Stimulated activated naive B cell treated with anti-CD40 and anti-IgM and Interleukin-4, amounts not matched to agents 10 μg/mL and 1 μg/mL and 100 μg/mL, for 72 hours (primary cell): ENCODE data around the gene CYP4F3.
"Not testable (repeated sequence)": the region's sequence is repeated elsewhere in the genome, so short reads cannot be mapped to it uniquely, and the experiment has no call there.

ENCODE experiments used
- ATAC-seq, 2 donors: fragments of 150-1000 bp; cut with Tn5 transposase; replicated peaks; 2 replicates each; pipeline ENCODE4 v1.10.0; 2021; ENCODE audit warnings: moderate library complexity in 1 of 2
- DNase-seq: peaks from one replicate; pipeline ENCODE4 v3.0.0; 2021
- H3K27ac Mint-ChIP-seq: one replicate; pipeline ENCODE4 v1.8.0; 2022; ENCODE audit warnings: mild to moderate bottlenecking, mixed read lengths
- H3K27me3 Mint-ChIP-seq, 2 donors: one replicate each; pipeline ENCODE4 v1.8.0; 2022; ENCODE audit warnings: mixed read lengths in 2 of 2
- H3K36me3 Mint-ChIP-seq, 2 donors: one replicate each; pipeline ENCODE4 v1.8.0; 2022; ENCODE audit warnings: mixed read lengths in 2 of 2, mild to moderate bottlenecking in 1 of 2
- H3K4me1 Mint-ChIP-seq, 2 donors: one replicate each; pipeline ENCODE4 v1.8.0; 2022; ENCODE audit warnings: mixed read lengths in 2 of 2, mild to moderate bottlenecking in 1 of 2
- H3K4me3 Mint-ChIP-seq, 2 donors: one replicate each; pipeline ENCODE4 v1.8.0; 2022; ENCODE audit warnings: mild to moderate bottlenecking in 2 of 2, mixed read lengths in 2 of 2, moderate library complexity in 1 of 2
- H3K9me3 Mint-ChIP-seq, 2 donors: one replicate each; pipeline ENCODE4 v1.8.0; 2022; ENCODE audit warnings: mixed read lengths in 2 of 2, mild to moderate bottlenecking in 1 of 2

Gene CYP4F3

DNA sequence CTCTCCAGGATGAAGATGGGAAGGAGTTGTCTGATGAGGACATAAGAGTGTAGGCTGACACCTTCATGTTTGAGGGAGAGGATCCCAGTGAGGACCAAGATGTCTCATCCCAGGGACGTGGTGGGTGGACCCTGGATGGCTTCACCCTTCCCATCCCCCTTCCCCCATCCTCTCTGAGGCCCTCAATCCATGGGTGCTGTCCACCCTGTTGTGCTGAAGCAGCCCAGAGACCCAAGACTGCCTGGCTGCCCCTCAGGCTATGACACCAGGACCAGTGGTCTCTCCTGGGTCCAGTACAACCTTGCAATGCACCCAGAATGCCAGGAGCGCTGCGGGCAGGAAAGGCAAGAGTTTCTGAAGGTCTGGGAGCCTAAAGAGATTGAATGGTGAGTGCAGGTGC, 28.7 kb downstream of the CYP4F3 start:
- Mint-ChIP-seq H3K9me3 (peaks cover 0 to 2% of the 10 kb centered on the region in 2 donors), H3K4me1 (no peaks in the 10 kb centered on the region)

DNA sequence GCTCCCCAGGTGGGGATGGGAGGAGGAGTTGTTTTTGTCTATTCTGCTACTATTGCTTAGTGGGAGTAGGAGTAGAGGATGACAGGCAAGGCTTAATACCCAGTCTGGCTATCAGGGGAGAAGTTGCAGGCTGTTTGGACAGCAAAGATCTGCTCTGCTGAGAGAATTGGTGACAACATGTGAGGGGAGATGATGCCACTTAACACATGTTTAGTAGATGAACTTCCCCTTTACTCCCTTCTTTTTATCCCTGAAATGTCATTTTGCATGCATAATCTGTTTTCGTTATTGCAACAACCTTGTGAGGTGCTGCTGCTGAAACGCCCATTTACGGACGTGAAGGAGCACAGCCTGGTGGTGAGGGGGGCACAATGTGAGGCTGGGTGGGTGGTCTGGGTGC, 29.2 kb downstream of the CYP4F3 start:
- Mint-ChIP-seq H3K27me3 (peaks cover 3 to 5% of the 10 kb centered on the region in 2 donors), H3K4me1 (no peaks in the 10 kb centered on the region), H3K27ac (no peak overlapping the region), H3K4me3 (no peak overlapping the region), H3K36me3 (no peaks in the 10 kb centered on the region), H3K9me3 (peaks cover 0 to 5% of the 10 kb centered on the region in 2 donors)
- DNase-seq (no peak), ATAC-seq (no peak)

More for the DNA sequence above, 28.7 kb downstream of the CYP4F3 start:
- Mint-ChIP-seq H3K27me3 (peaks cover 5% of the 10 kb centered on the region in 2 donors), H3K4me3 (no peak overlapping the region), H3K36me3 (no peaks in the 10 kb centered on the region), H3K27ac (no peak overlapping the region)
- ATAC-seq: no peak
- DNase-seq: no peak

DNA sequence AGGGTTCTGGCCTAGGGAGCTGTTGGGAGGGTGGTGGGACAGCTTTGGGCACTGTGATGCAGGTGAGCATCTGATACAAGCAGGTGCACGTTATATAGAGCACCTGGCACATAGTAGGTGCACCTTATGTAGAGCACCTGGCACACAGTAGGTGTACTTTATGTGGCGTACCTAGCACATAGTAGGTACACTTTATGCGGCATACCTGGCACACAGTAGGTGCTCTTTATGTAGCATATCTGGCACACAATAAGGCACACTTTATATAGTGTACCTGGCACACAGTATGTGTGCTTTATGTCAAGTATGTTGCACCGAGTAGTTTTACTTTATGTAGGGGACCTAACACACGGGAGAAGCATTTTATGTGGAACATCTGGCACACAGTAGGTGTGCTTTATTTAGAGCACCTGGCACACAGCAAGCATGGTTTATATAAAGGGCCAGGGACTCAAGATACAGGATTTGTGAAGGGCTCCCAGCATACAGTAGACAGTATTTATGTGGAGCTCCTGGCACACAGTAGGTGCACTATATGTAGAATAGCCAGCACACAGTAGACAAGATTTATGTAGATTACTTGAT, 30.6 kb downstream of the CYP4F3 start:
- no peak for ATAC-seq
- DNase-seq: no peak
- H3K9me3 Mint-ChIP-seq: peaks cover 0 to 5% of the 10 kb centered on the region in 2 donors
- no peaks in the 10 kb centered on the region for H3K4me1 Mint-ChIP-seq
- H3K27ac Mint-ChIP-seq: no peak overlapping the region
- H3K27me3 Mint-ChIP-seq: peaks cover 0 to 6% of the 10 kb centered on the region in 2 donors
- no peak overlapping the region for H3K4me3 Mint-ChIP-seq
- H3K36me3 Mint-ChIP-seq: no peaks in the 10 kb centered on the region

GRCh38 chr19:15671891-15672579, 31.3 kb downstream of the CYP4F3 start:
- H3K27me3 Mint-ChIP-seq: peaks cover 0 to 11% of the 10 kb centered on the region in 2 donors
- no peak overlapping the region for H3K4me3 Mint-ChIP-seq
- H3K27ac Mint-ChIP-seq: no peak overlapping the region
- DNase-seq: no peak
- H3K9me3 Mint-ChIP-seq: peaks cover 0 to 8% of the 10 kb centered on the region in 2 donors
- peak in 1 of 2 donors; percentile 14 for ATAC-seq
- no peaks in the 10 kb centered on the region for H3K36me3 Mint-ChIP-seq
- no peaks in the 10 kb centered on the region for H3K4me1 Mint-ChIP-seq

DNA sequence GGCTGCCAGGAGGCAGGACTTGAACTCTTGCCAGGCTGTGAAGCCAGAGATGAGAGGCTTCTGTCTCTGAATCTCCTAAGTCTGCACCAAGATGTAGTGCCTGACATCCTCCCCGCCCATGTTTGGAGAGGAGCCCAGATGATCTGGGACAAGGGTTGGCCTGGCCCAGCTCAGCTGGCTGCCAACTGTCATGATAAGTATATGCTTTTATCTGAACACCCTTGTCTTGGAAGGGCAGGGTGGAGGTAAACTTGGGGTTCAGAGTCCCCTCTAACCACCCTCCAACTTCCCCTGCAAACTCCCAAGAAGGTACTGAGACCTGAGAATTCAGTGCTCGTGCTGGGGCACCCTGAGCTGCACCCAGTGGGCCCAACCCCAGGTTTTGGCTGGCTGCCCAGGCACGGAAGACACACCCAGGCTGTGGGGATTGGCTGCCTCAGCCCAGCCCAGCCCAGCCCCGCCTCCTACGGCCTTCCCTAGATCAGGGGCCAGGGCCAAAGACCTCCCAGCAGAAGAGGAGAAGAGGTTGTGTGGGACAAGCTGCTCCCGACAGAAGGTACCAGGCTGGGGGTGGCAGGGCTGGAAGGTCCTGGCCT, 32.0 kb downstream of the CYP4F3 start, which contains the start of gene CYP4F12:
Gene CYP4F12, plus strand, starts transcription at position 508 of the 596 bp plus-strand sequence. CDS start 443 bp downstream, outside the sequence.
- Mint-ChIP-seq H3K36me3 (no peaks in the 10 kb centered on the region), H3K9me3 (peaks cover 2 to 12% of the 10 kb centered on the region in 2 donors), H3K27me3 (peaks cover 3 to 16% of the 10 kb centered on the region in 2 donors), H3K27ac (no peak within 1 kb of the TSS), H3K4me3 (no peak within 1 kb of the TSS), H3K4me1 (peaks cover 0 to 1% of the 10 kb centered on the region in 2 donors)
- no peak for DNase-seq
- peak; percentile 55 to 61 for ATAC-seq

DNA sequence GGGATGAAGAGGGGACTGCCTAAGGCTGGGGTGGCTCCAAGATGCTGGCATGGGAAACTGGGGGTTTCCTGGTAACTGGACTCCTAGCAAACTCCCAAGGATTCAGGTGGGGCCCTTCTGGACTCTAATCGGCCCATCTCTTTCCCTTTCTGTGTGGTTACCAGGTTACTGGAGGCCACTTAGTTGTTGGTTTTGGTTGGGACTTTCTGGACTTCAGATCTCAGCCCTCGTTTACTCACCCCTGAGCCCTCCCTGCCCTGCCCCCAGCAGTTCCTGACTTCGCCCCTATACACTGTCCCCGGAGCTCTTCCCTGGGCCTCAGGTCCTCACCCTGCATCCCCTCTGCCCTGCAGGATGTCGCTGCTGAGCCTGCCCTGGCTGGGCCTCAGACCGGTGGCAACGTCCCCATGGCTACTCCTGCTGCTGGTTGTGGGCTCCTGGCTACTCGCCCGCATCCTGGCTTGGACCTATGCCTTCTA, 32.5 kb downstream of the CYP4F3 start:
- peak; percentile 60 to 61 for ATAC-seq
- Mint-ChIP-seq H3K9me3 (peaks cover 4 to 16% of the 10 kb centered on the region in 2 donors), H3K27ac (no peak overlapping the region), H3K36me3 (no peaks in the 10 kb centered on the region), H3K4me3 (no peak overlapping the region), H3K27me3 (peaks cover 8 to 21% of the 10 kb centered on the region in 2 donors), H3K4me1 (peaks cover 0 to 1% of the 10 kb centered on the region in 2 donors)
- no peak for DNase-seq

DNA sequence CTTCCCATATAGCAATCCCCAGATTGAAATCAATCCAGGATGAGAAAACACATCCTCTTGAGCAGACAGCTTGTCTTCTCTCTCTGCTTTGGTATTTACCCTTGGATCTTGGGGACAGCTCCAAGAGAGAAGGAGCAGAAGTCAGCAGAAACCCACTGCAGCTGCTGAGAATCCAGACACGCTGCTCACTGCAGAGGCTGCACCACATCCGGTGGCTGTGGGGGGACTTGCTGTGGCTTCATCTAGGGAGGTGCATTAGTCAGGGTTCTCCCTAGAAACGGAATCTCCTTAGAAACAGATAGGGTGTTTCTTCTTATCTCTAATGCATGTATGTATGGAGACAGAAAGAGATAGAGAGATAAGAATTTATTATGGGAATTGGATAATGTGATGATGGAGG, 34.9 kb downstream of the CYP4F3 start:
- Mint-ChIP-seq H3K27me3 (peaks cover 24 to 43% of the 10 kb centered on the region in 2 donors), H3K4me1 (peaks cover 0 to 1% of the 10 kb centered on the region in 2 donors), H3K36me3 (no peaks in the 10 kb centered on the region), H3K9me3 (peaks cover 4 to 16% of the 10 kb centered on the region in 2 donors), H3K4me3 (no peak overlapping the region), H3K27ac (no peak overlapping the region)
- DNase-seq (no peak), ATAC-seq (no peak)

GRCh38 chr19:15679089-15679488, 38.4 kb downstream of the CYP4F3 start:
- no peaks in the 10 kb centered on the region for H3K36me3 Mint-ChIP-seq
- ATAC-seq (no peak), DNase-seq (no peak)
- peaks cover 4 to 16% of the 10 kb centered on the region in 2 donors for H3K9me3 Mint-ChIP-seq
- peaks cover 44 to 69% of the 10 kb centered on the region in 2 donors for H3K27me3 Mint-ChIP-seq
- peaks cover 0 to 1% of the 10 kb centered on the region in 2 donors for H3K4me1 Mint-ChIP-seq
- no peak overlapping the region for H3K4me3 Mint-ChIP-seq
- no peak overlapping the region for H3K27ac Mint-ChIP-seq

GRCh38 chr19:15679865-15680264, 39.2 kb downstream of the CYP4F3 start:
- not testable (repeated sequence) for H3K36me3 Mint-ChIP-seq, H3K4me1 Mint-ChIP-seq, DNase-seq, ATAC-seq, H3K27ac Mint-ChIP-seq, H3K4me3 Mint-ChIP-seq
- peaks cover 50 to 73% of the 10 kb centered on the region in 2 donors for H3K27me3 Mint-ChIP-seq
- peaks cover 4 to 11% of the 10 kb centered on the region in 2 donors for H3K9me3 Mint-ChIP-seq

DNA sequence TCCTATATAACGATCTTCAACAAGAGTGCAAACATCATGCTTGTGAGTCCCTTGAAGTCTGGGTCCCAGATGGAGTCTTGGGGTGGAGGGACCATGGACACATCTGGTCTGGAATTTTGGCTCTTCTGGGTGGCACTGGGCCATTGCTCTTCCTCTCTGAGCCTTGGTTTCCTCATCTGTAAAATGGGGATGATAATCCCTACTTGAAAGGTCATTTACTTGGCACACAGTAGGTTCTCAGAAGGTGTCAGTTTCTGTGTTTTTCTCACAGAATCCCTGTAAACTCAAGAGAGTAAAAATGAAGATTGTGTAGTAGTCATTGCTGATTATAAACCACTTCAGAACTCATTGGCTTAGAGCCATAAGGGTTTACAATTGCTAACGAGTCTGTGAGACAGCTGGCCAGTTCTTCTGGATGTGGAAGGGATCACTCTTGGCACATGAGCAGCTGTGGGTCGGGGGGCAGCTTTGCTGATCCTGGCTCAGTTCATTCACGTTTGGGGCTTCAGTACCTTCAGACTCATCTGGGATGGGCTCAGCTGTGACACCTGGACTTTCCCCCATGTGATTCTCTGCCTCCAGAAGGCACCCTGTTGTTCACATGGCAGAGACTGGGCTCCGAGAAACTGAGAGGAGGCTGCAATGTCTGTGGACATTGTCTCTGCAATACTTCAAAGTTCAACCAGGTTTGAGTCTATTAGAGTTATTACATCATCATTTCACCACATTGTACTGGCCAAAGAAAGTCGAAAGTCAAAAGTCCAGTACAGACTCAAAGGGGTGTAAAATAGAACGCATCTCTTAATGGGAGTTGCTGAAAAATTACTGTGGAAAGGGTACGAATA, 40.0 kb downstream of the CYP4F3 start:
- Mint-ChIP-seq H3K27me3 (peaks cover 52 to 73% of the 10 kb centered on the region in 2 donors), H3K4me3 (no peak overlapping the region), H3K9me3 (peaks cover 4 to 11% of the 10 kb centered on the region in 2 donors), H3K36me3 (no peaks in the 10 kb centered on the region), H3K27ac (no peak overlapping the region), H3K4me1 (peaks cover 0 to 1% of the 10 kb centered on the region in 2 donors)
- ATAC-seq (no peak), DNase-seq (no peak)

GRCh38 chr19:15683411-15683810, 42.7 kb downstream of the CYP4F3 start:
- ATAC-seq (no peak), DNase-seq (no peak)
- Mint-ChIP-seq H3K36me3 (no peaks in the 10 kb centered on the region), H3K9me3 (peaks cover 4 to 9% of the 10 kb centered on the region in 2 donors), H3K4me1 (no peaks in the 10 kb centered on the region), H3K4me3 (no peak overlapping the region), H3K27ac (no peak overlapping the region), H3K27me3 (peaks cover 56 to 71% of the 10 kb centered on the region in 2 donors)

DNA sequence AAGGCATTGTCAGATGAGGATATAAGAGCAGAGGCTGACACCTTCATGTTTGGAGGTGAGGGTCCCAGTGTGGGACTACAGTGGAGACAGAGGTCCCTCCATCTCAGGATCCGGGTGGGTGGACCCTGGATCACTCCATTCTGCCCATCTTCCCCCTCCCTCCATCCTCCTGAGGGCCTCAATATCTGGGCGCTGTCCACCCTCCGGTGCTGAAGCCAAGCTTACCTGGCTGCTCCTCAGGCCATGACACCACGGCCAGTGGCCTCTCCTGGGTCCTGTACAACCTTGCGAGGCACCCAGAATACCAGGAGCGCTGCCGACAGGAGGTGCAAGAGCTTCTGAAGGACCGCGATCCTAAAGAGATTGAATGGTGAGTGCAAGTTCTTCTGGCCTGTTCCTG, 44.1 kb downstream of the CYP4F3 start:
- Mint-ChIP-seq H3K4me3 (no peak overlapping the region), H3K27ac (no peak overlapping the region), H3K4me1 (no peaks in the 10 kb centered on the region), H3K36me3 (no peaks in the 10 kb centered on the region), H3K27me3 (peaks cover 50 to 60% of the 10 kb centered on the region in 2 donors), H3K9me3 (peaks cover 8 to 11% of the 10 kb centered on the region in 2 donors)
- ATAC-seq (no peak), DNase-seq (no peak)

DNA sequence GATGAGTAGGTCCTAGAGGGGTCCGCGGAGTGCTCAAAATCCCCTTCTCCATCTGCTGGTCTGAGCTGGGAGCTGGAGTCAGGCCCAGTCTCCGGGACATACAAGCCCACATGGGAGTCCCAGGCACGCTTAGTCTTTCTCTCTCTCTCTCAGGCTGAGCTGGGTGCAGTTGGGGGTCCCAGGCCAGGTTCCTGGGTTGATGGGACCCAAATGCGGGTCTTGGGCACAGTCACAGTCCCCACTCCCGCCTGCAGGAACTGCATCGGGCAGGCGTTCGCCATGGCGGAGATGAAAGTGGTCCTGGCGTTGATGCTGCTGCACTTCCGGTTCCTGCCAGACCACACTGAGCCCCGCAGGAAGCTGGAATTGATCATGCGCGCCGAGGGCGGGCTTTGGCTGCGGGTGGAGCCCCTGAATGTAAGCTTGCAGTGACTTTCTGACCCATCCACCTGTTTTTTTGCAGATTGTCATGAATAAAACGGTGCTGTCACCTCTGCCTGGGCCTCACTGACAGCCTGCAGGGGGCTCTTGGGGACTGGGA, 56.0 kb downstream of the CYP4F3 start:
- DNase-seq (no peak), ATAC-seq (no peak)
- H3K4me1 Mint-ChIP-seq: no peaks in the 10 kb centered on the region
- H3K27ac Mint-ChIP-seq: no peak overlapping the region
- H3K9me3 Mint-ChIP-seq: peaks cover 0 to 4% of the 10 kb centered on the region in 2 donors
- peaks cover 24 to 51% of the 10 kb centered on the region in 2 donors for H3K27me3 Mint-ChIP-seq
- no peaks in the 10 kb centered on the region for H3K36me3 Mint-ChIP-seq
- H3K4me3 Mint-ChIP-seq: no peak overlapping the region
